HG03439 (cell line): ENCODE measurements around the gene MVP.
A peak's percentile ranks its signal among the peaks of the same experiment; 100 is the strongest.
"Not testable (repeated sequence)": the region's sequence is repeated elsewhere in the genome, so short reads cannot be mapped to it uniquely, and the experiment has no call there.

Experiments used
- ATAC-seq: cut with Tn5 transposase; IDR thresholded peaks from one replicate; pipeline ENCODE4 v1.9.1; 2021; ENCODE audit warnings: mild to moderate bottlenecking, moderate library complexity; ENCODE audit not compliant: unreplicated experiment

The MVP gene

GRCh38 chr16:29820271-29820701, at the start of gene MVP:
TSS of gene MVP (plus strand) at chr16:29820462. CDS start at chr16:29830550, 10,088 bp downstream.
- no peak for ATAC-seq

GRCh38 chr16:29772330-29772729, 47.9 kb upstream of the MVP start:
- not testable (repeated sequence) for ATAC-seq

GRCh38 chr16:29774730-29775129, 45.5 kb upstream of the MVP start:
- no peak for ATAC-seq

GRCh38 chr16:29775742-29776408, 44.4 kb upstream of the MVP start:
- ATAC-seq, result no peak

- no peak for ATAC-seq
Measured at GRCh38 chr16:29777576-29778350, 42.5 kb upstream of the MVP start, which contains the start of gene ZG16. TSS of gene ZG16 (plus strand) at chr16:29778256. CDS start at chr16:29779267, 1,011 bp downstream.

GRCh38 chr16:29779474-29779873, 40.8 kb upstream of the MVP start:
- no peak for ATAC-seq

- not testable (repeated sequence) for ATAC-seq
Measured at GRCh38 chr16:29783094-29783953, 36.9 kb upstream of the MVP start.

- ATAC-seq, result no peak
Measured at GRCh38 chr16:29784157-29784556, 36.1 kb upstream of the MVP start.

GRCh38 chr16:29784901-29785500, 35.3 kb upstream of the MVP start:
- no peak for ATAC-seq

GRCh38 chr16:29787155-29787554, 33.1 kb upstream of the MVP start:
- ATAC-seq, result not testable (repeated sequence)

GRCh38 chr16:29789775-29790182, 30.5 kb upstream of the MVP start:
- no peak for ATAC-seq

- ATAC-seq, result peak; percentile 91
Measured at GRCh38 chr16:29790183-29790948, 29.9 kb upstream of the MVP start, which contains the start of gene KIF22. TSS of gene KIF22 (plus strand) at chr16:29790751. CDS start at chr16:29790760, 9 bp downstream.

- peak; percentile 4 for ATAC-seq
Measured at GRCh38 chr16:29790949-29791844, 29.1 kb upstream of the MVP start.

GRCh38 chr16:29791845-29792807, 28.1 kb upstream of the MVP start:
- ATAC-seq, result no peak

GRCh38 chr16:29793153-29793552, 27.1 kb upstream of the MVP start:
- ATAC-seq, result not testable (repeated sequence)

GRCh38 chr16:29794231-29794710, 26.0 kb upstream of the MVP start:
- no peak for ATAC-seq

- ATAC-seq, result no peak
Measured at GRCh38 chr16:29802416-29802935, 17.8 kb upstream of the MVP start.
